HG03442 (cell line): ENCODE measurements around the gene BCR.

Experiments
- ATAC-seq: cut with Tn5 transposase; IDR thresholded peaks from one replicate; pipeline ENCODE4 v1.9.1; 2021; ENCODE audit warnings: mild to moderate bottlenecking, moderate library complexity; ENCODE audit not compliant: unreplicated experiment

Gene BCR

GRCh38 chr22:23175817-23176644 lies 4.3 kb upstream of the BCR start:
- ATAC-seq, result no peak

- ATAC-seq, result no peak
Observed at GRCh38 chr22:23176645-23177027, 3.7 kb upstream of the BCR start.

DNA sequence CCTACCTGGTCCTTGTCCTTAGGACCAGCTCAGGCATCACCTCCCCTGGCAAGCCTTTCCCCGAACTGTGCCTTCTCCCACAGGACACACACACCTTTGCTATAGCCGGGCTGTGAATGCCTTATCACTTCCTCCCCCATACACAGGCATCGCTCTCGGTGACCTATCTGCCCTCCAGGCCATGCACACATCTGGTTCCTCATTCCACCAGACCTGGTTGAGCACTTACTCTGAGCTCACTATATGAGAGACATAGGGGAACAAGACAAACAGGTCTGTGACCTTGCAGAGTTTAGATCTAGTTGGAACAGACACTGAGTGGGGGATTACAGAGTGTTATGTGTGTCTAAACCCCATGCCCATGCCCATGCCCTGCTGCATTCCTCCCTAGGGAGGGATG lies 3.1 kb upstream of the BCR start:
- no peak for ATAC-seq

DNA sequence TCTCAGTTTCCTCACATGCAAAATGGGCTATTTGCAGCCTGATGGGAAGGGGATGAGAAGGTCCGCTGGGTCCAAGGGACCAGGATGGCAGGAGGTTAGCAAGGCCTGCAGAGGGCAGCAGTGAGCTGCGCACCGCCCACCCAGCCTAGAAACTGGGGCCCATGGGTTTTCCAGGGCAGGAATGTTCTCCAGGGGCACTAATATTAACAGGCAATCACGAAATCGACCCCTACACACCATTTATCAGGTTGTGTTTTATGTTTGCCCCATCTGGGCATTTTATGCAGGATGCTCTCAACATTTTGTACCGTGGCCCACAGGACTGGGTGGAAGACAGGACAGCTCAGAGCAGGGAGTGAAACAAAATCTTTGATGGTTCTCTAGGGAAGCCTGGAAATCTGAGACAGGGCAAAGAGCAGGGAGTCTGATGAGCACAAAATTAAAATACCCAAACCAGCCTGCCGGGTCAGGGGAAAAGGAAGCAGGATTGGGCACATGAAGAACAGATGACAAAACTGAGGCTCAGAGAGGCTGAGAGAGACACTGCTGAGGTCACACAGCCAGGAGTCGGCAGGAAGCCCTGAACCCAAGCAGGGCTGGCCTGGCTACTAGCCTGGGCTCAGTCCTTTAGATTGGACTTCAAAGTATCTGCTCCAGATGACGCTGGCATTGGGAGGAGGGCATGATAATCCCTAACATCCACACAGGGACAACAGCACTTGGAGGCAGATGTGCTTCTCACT lies 1.6 kb upstream of the BCR start:
- no peak for ATAC-seq

DNA sequence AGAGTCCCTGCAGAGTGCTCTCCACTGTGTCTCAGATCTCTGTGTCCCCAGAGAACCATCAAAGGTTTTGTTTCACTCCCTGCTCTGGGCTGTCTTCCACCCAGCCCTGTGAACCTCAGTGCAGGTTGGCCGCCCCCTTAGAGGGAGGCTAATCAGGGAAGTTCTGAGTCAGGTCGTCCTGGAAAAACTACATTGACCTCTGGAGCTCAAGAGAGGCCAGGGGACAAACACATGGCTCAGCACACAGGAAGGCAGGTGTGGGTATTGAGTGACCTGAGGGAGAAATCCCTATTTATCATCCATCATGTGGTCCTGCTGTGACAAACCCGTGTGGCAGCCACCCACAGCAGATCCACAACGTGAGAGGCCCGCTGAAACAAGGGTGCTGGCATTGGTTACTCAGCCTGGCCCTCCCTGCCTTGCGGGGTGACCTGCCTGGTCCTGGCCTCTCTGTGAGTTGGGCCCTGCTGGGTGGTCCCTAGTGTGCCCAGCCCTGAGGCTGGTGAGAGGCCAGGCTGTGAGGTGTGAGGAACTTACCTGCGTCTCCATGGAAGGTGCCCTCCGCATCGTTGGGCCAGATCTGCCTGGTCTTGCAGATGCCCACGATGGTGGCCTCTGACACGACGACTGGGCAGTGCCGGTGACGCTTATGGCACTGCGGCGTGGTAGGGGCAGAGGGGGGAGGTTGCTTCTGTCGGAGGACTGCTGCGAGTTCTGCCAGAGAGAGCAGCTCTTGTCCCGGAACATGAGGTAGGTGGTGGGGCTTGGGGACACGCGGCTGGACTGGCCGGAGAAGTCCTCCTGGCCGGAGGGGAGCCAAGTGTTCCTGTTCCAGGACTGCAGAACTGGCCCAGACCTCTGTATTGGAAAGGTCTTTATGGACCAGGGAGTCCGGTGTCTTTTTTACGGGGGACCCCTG lies 669 bp upstream of the BCR start:
- ATAC-seq, result no peak

- ATAC-seq, result no peak
Observed at GRCh38 chr22:23180893-23181720, 798 bp downstream of the BCR start.

DNA sequence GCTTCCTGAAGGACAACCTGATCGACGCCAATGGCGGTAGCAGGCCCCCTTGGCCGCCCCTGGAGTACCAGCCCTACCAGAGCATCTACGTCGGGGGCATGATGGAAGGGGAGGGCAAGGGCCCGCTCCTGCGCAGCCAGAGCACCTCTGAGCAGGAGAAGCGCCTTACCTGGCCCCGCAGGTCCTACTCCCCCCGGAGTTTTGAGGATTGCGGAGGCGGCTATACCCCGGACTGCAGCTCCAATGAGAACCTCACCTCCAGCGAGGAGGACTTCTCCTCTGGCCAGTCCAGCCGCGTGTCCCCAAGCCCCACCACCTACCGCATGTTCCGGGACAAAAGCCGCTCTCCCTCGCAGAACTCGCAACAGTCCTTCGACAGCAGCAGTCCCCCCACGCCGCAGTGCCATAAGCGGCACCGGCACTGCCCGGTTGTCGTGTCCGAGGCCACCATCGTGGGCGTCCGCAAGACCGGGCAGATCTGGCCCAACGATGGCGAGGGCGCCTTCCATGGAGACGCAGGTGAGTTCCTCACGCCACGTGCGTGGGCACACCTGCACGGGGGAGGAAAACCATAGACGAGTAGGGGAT lies 1.5 kb downstream of the BCR start:
- ATAC-seq, result no peak

- ATAC-seq, result no peak
Observed at GRCh38 chr22:23182309-23183060, 2.2 kb downstream of the BCR start.

DNA sequence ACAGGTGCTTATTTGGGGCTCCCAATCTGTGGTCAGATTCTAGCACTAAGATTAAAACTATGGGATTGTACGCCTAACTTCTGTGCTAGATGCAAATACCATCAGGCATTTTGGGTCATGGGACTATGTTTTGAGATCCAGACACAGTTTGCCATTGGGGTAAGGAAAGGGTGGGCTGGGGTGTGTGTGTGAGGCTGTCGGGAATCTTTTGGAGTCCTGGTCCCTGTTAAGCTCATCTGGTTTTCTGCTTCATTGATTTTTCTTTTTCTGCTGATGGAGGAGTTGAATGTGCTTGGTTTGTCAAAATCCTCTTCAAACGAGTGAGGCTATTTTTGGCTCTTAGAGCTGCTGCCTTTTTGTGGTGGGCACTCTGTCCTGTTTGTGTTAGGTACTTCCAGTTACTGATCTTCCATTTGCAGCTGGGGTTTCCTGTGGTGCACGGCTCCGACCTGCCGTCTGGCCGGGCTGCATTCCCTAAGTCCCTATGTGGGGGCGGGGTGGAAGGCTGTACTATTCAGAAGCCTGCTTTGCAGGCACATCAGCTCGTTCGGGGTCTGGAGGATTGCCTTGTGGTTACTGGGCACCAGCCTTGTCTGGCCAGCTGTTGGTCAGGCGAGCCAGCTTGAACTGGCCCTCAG lies 2.9 kb downstream of the BCR start:
- no peak for ATAC-seq

- ATAC-seq, result no peak
Observed at GRCh38 chr22:23184100-23184763, 3.9 kb downstream of the BCR start.

DNA sequence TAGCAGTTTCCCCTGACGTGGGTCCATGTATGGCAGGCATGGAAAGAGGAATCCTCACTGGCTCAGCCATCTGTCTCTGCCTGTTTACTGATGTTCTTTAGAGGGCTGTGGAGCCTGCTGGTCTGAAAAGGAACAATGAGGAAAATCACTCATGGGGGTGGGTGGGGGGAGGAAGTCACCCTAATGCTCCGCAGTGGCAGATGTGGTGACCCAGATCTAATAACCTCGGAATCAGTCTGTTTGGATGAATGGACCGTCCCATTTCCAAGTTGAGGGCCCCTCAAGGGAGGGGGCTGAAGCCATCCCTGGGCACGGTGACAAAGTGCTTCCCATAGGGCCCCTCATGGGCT lies 4.4 kb downstream of the BCR start:
- no peak for ATAC-seq

DNA sequence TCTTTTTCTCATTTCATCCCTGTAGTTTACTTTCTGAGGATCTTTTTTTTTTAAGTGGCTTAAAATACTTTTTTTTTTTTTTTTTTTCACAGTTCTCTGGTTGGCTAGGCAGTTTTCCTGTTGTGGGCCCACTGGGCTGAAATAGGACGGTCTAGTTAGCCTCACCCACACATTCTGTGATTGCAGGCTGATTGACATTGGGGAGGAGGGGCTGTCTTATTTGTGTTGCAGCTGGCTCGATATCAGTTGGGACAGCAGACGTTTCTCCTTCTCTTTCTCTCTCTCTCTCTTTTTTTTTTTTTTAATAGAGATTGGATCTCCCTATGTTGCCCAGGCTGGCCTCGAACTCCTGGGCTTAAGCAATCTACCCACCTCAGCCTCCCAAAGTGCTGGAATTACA lies 6.9 kb downstream of the BCR start:
- ATAC-seq, result no peak

DNA sequence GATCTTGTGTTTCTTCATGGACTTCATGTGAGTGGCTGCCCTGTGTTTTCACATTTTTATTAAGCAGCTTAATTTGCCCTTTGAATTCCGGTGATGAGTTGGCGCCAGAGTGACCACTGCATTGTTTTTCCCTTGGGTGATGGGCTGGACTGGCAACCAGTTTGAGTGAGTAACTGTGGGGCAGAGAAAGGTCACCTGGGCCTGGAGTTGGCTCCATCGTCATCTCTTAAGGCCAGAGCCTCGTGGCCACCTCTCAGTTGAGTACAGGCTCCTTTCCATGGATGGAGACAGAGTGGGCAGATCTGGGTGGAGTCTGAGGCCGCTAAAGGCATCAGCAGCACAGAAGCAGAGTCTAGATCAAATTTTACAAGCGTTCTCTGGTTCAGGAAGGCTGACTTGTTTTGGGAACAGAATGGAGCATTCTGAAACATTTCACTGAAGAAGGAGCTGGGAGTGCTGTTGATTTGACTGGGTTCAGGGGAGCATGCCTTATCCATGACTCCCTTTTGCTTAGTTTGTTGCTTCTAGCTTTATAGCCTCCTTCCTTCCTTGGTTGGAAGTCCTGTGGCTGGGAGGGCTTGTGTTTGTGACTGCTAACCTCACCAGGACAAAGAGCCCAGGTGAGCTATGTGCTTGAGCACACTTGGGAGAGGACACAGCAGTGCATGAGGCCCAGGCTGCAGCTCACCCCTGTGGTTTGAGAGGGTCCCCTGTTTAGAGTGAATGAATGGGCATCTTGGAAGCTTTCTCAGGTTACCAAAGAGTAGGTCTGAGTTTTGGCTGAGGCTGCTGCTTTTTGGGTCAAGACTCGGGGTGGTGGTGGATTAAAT lies 7.8 kb downstream of the BCR start:
- no peak for ATAC-seq

GRCh38 chr22:23190526-23190925 lies 10.2 kb downstream of the BCR start:
- ATAC-seq, result no peak

DNA sequence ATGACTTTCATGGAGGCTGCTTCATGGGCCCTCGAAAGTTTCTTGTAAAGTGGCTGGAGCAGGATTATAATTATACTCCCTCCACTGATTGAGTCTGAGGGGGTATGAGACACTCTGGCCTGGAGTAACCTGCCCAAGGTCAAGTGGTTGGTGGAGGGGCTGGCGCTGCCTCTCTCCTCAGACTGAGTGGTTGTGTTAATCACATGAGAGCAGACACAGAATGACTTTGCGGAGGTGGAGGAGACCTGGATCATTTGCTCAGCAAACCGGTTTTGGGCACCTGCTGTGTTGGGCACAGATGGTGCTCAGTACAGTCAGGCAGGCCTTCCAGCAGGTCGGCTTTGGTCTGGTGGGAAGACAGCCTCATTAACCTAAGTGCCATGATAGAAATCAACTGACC lies 11.8 kb downstream of the BCR start:
- ATAC-seq, result no peak

- ATAC-seq, result no peak
Observed at GRCh38 chr22:23192558-23192957, 12.2 kb downstream of the BCR start.

GRCh38 chr22:23193196-23193827 lies 13.0 kb downstream of the BCR start:
- ATAC-seq, result no peak
